WTC11 (cell line): ENCODE results near the gene AKAP8.

Source experiments
- ATF3 ChIP-seq: sonication (generic); formaldehyde crosslinking; conservative IDR thresholded peaks from 2 replicates; pipeline ENCODE4 v1.8.1; 2022; ENCODE audit warnings: mild to moderate bottlenecking, missing genetic modification reagents
- CBFB ChIP-seq: sonication (generic); formaldehyde crosslinking; IDR thresholded peaks from 2 replicates; pipeline ENCODE4 v1.8.1; 2022; ENCODE audit warnings: mild to moderate bottlenecking, low read depth, missing genetic modification reagents
- CREB1 ChIP-seq: sonication (generic); formaldehyde crosslinking; IDR thresholded peaks from 2 replicates; pipeline ENCODE4 v1.8.0; 2023; ENCODE audit warnings: mild to moderate bottlenecking, missing genetic modification reagents
- CTCF ChIP-seq: fragments of 200-600 bp; IDR thresholded peaks from 2 replicates; pipeline ENCODE4 v1.8.0; 2022; ENCODE audit warnings: antibody characterized with exemption
- ELF4 ChIP-seq: sonication (generic); formaldehyde crosslinking; IDR thresholded peaks from 2 replicates; pipeline ENCODE4 v1.8.1; 2022; ENCODE audit warnings: low read depth, mild to moderate bottlenecking, moderate library complexity, missing genetic modification reagents
- JUN ChIP-seq: sonication (generic); formaldehyde crosslinking; IDR thresholded peaks from 2 replicates; pipeline ENCODE4 v1.8.0; 2023; ENCODE audit warnings: mild to moderate bottlenecking, missing genetic modification reagents
- USF1 ChIP-seq: sonication (generic); formaldehyde crosslinking; IDR thresholded peaks from 2 replicates; pipeline ENCODE4 v1.8.0; 2022; ENCODE audit warnings: mild to moderate bottlenecking, missing genetic modification reagents
- USF2 ChIP-seq: sonication (generic); formaldehyde crosslinking; IDR thresholded peaks from 2 replicates; pipeline ENCODE4 v1.8.1; 2023; ENCODE audit warnings: mild to moderate bottlenecking, missing genetic modification reagents, moderate library complexity
- ZNF263 ChIP-seq: sonication (generic); formaldehyde crosslinking; IDR thresholded peaks from 2 replicates; pipeline ENCODE4 v1.8.1; 2022; ENCODE audit warnings: low read depth, mild to moderate bottlenecking, moderate library complexity, missing genetic modification reagents

GRCh38 chr19:15365264-15365663 is 14.3 kb downstream of the AKAP8 start:
- TF ChIP-seq USF2 (CRISPR knock-in tag): no peak
- no peak for TF ChIP-seq CTCF
- no peak for TF ChIP-seq JUN (CRISPR knock-in tag)
- no peak for TF ChIP-seq ZNF263 (CRISPR knock-in tag)
- TF ChIP-seq CREB1 (CRISPR knock-in tag): no peak
- no peak for TF ChIP-seq ATF3 (CRISPR knock-in tag)
- TF ChIP-seq CBFB (CRISPR knock-in tag): no peak
- TF ChIP-seq USF1 (CRISPR knock-in tag): no peak
- TF ChIP-seq ELF4: no peak
